Endothelial cell of umbilical vein (primary cell): Measurements from ENCODE around the gene IRF6. TPM values are rescaled to one million over a fixed set of nuclear protein-coding genes. Genes with fewer than 3 reads are reported as not detected.

Experiments used
- BruUV-seq: library from RNA; stranded (reverse); fragments of 400-500 nt; replicated peaks from 2 replicates; lab custom pipeline; 2021; lab: Mats Ljungman, UMichigan
- CTCF ChIA-PET: fragments of 300-600, 350-600 bp; sonication (Branson Sonifier 250); formaldehyde crosslinking; loops from one replicate; lab custom pipeline; 2021; ENCODE audit warnings: antibody characterized with exemption, inconsistent platforms; lab: Charles Lee
- POLR2A ChIA-PET: fragments of 300-600, 350-600 bp; sonication (Branson Sonifier 250); formaldehyde crosslinking; loops from one replicate; lab custom pipeline; 2021; ENCODE audit warnings: antibody characterized with exemption, inconsistent platforms; lab: Charles Lee
- DNase-seq: peaks from one replicate; pipeline ENCODE4 v3.0.0-alpha.2; 2011; ENCODE audit warnings: low read depth, low spot score
- FAIRE-seq: peaks from 2 replicates; lab custom pipeline; 2011; peaks lifted over from hg19 to GRCh38; lab: Jason Lieb, UNC
- H2AFZ ChIP-seq: 2 replicates; pipeline ENCODE4 v1.6.0; 2012; ENCODE audit warnings: low read depth, low read length, control low read depth, inconsistent platforms
- H3K27ac ChIP-seq: 2 replicates; pipeline ENCODE4 v1.5.1; 2011; ENCODE audit warnings: low read depth, mild to moderate bottlenecking, control low read depth, low read length, moderate library complexity; ENCODE audit not compliant: insufficient read depth
- H3K27me3 ChIP-seq, 2 experiments: 2 replicates each; pipeline versions ENCODE4 v1.6.0 to v1.6.1; 2011; ENCODE audit warnings: low read length in 2 of 2, mixed read lengths in 1 of 2; ENCODE audit not compliant: control insufficient read depth in 2 of 2, insufficient read depth in 2 of 2
- H3K36me3 ChIP-seq, 2 experiments: 2 replicates in 1 of 2; 3 replicates in 1 of 2; pipeline ENCODE4 v1.5.1; 2011; ENCODE audit warnings: low read length in 2 of 2, mild to moderate bottlenecking in 1 of 2, moderate library complexity in 1 of 2; ENCODE audit not compliant: control insufficient read depth in 2 of 2, insufficient read depth in 2 of 2; ENCODE audit errors: extremely low read depth in 1 of 2
- H3K4me1 ChIP-seq: 3 replicates; pipeline ENCODE4 v1.5.1; 2011; ENCODE audit warnings: mild to moderate bottlenecking, low read length; ENCODE audit not compliant: control insufficient read depth, insufficient read depth; ENCODE audit errors: extremely low read depth
- H3K4me2 ChIP-seq: 2 replicates; pipeline ENCODE4 v1.6.1; 2011; ENCODE audit warnings: low read length, control low read depth, mixed read lengths; ENCODE audit not compliant: insufficient read depth
- H3K4me3 ChIP-seq, 3 experiments: fragments of 200-600 bp in 1 of 3; sonication (generic), shearing (Covaris generic) in 1 of 3; replicated peaks in 1 of 3; 2 replicates each; pipeline ENCODE4 v1.5.1; 2011 to 2016; ENCODE audit warnings: control low read depth in 3 of 3, low read length in 3 of 3, mild to moderate bottlenecking in 2 of 3, inconsistent platforms in 1 of 3, low read depth in 1 of 3, moderate library complexity in 1 of 3; ENCODE audit not compliant: insufficient read depth in 1 of 3
- H3K79me2 ChIP-seq: 2 replicates; pipeline ENCODE4 v1.6.0; 2012; ENCODE audit warnings: low read length, inconsistent platforms; ENCODE audit not compliant: control insufficient read depth, insufficient read depth
- H3K9ac ChIP-seq: replicated peaks from 2 replicates; pipeline ENCODE3; 2011; ENCODE audit warnings: low read length, control low read depth; ENCODE audit not compliant: insufficient read depth; ENCODE audit errors: extremely low read depth
- H3K9me1 ChIP-seq: replicated peaks from 3 replicates; pipeline ENCODE4 v1.6.0; 2011; ENCODE audit warnings: mild to moderate bottlenecking, low read length; ENCODE audit not compliant: control insufficient read depth, insufficient read depth; ENCODE audit errors: extremely low read depth
- H3K9me3 ChIP-seq: replicated peaks from 2 replicates; pipeline ENCODE4 v1.5.1; 2012; ENCODE audit warnings: low read length, inconsistent platforms; ENCODE audit not compliant: control insufficient read depth, insufficient read depth
- H4K20me1 ChIP-seq: replicated peaks from 2 replicates; pipeline ENCODE3; 2011; ENCODE audit warnings: mild to moderate bottlenecking, low read length; ENCODE audit not compliant: control insufficient read depth, insufficient read depth; ENCODE audit errors: extremely low read depth
- CTCF ChIP-seq, 2 donors: IDR thresholded peaks; 1 replicate in 1 of 2; 2 replicates in 1 of 2; pipeline ENCODE4 v1.5.1; 2011; ENCODE audit warnings: low read length in 2 of 2, mild to moderate bottlenecking in 2 of 2, moderate library complexity in 2 of 2, control low read depth in 1 of 2, inconsistent platforms in 1 of 2, low read depth in 1 of 2; ENCODE audit not compliant: insufficient read depth in 1 of 2; ENCODE audit errors: extremely low read depth in 1 of 2
- EZH2 ChIP-seq: IDR thresholded peaks from 2 replicates; pipeline ENCODE4 v1.6.1; 2012; ENCODE audit warnings: borderline replicate concordance, low read depth, mild to moderate bottlenecking, moderate library complexity, low read length, inconsistent platforms; ENCODE audit not compliant: severe bottlenecking
- FOS ChIP-seq: IDR thresholded peaks from 2 replicates; pipeline ENCODE4 v1.6.1; 2011; ENCODE audit warnings: mild to moderate bottlenecking, low read length, moderate library complexity, borderline replicate concordance; ENCODE audit not compliant: insufficient read depth
- GATA2 ChIP-seq: IDR thresholded peaks from 2 replicates; pipeline ENCODE4 v1.7.0; 2011; ENCODE audit warnings: low read depth, mild to moderate bottlenecking, moderate library complexity, mixed read lengths, low read length; ENCODE audit not compliant: insufficient read length, insufficient read depth
- JUN ChIP-seq: IDR thresholded peaks from 2 replicates; pipeline ENCODE4 v1.6.1; 2011; ENCODE audit warnings: borderline replicate concordance, low read depth; ENCODE audit not compliant: insufficient read length, insufficient read depth
- MAX ChIP-seq: IDR thresholded peaks from 2 replicates; pipeline ENCODE4 v1.6.1; 2011; ENCODE audit not compliant: insufficient read depth, insufficient read length
- MYC ChIP-seq: IDR thresholded peaks from one replicate; pipeline ENCODE4 v1.6.1; 2011; ENCODE audit warnings: mild to moderate bottlenecking, low read depth, low read length
- POLR2A ChIP-seq: IDR thresholded peaks from 2 replicates; pipeline ENCODE4 v1.6.1; 2012; ENCODE audit warnings: low read depth, mild to moderate bottlenecking, control low read depth, low read length
- POLR2AphosphoS5 ChIP-seq: IDR thresholded peaks from 2 replicates; pipeline ENCODE4 v1.6.1; 2012; ENCODE audit warnings: low read depth, mild to moderate bottlenecking, control low read depth, low read length, moderate library complexity; ENCODE audit not compliant: insufficient read depth
- dilution Hi-C: fragments of 300-500 bp; cut with MboI; formaldehyde crosslinking; loops from one replicate; pipeline ENCODE4 v1.15.0; 2019; ENCODE audit warnings: low sequenced_read_pairs; ENCODE audit not compliant: extremely low pct_ligation_motif_present
- intact Hi-C: fragments of 100-400 bp; cut with micrococcal nuclease; formaldehyde crosslinking; loops from one replicate; pipeline ENCODE4 v1.10.0; 2022
- polyA plus RNA-seq, 4 experiments: library from polyadenylated mRNA; depleted of rRNA in 3 of 4; stranded (reverse) in 3 of 4; unstranded in 1 of 4; fragments of >200 nt; gene quantifications; 2 replicates each; pipeline versions ENCODE4 v1.2.1 to v1.2.3, GENCODE V29; 2011 to 2012; ENCODE audit warnings: missing spikeins in 1 of 4
- total RNA-seq: library from RNA; stranded (reverse); gene quantifications from 2 replicates; pipeline ENCODE4 v1.2.3, GENCODE V29; 2021

The IRF6 gene
- total and polyA plus RNA-seq, 2 donors (not counting 3 experiments of a cell fraction or from before 2014, with no cell fraction given): 42.0 to 55.8 TPM

DNA sequence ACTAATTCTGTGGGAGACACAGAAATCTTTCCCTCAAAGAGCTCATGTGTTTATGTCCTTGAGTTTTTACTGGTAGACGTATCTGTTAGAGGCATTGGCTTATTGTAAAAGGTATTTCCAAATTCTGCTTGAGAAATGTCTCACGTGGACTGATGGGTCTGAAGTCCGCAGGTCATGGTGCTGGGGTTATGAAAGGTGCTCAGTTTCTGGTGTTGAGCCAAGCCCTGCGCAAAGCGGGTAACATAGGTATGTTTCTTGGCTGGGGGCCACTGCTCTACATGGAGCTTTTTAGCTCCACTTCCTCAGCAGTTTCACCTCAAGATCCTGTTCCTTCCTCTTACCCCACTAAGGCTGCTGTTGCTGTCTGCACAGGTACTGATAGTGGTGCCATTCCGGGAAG is 32.6 kb upstream of the IRF6 start:
- DNase-seq (peak; percentile 17), FAIRE-seq (no peak)
- TF ChIP-seq CTCF (IDR thresholded peaks at IDR 0.05; ENCODE audit: extremely low read depth in 1 of 2, insufficient read depth in 1 of 2, low read depth in 1 of 2, low read length in 2 of 2) (no peak), MYC (no peak), POLR2AphosphoS5 (no peak), EZH2 (no peak), POLR2A (no peak), GATA2 (no peak), JUN (no peak), MAX (no peak), FOS (no peak)
- H3K4me1 ChIP-seq: peaks cover 59% of the 10 kb centered on the region
- H3K27me3 ChIP-seq: no peaks in the 10 kb centered on the region
- no peaks in the 10 kb centered on the region for H3K9me3 ChIP-seq
- H3K27ac ChIP-seq: peak overlapping the region; percentile 80
- dilution Hi-C loops (loop anchor here (25.0 kb wide), 1 partner anchor 524 kb away; no protein-coding TSS in a partner anchor), intact Hi-C loops (no loop called here)
- POLR2A ChIA-PET: interaction anchor here (2.9 kb wide), 1 partner anchor 15 kb away, joined by 27 read pairs; no protein-coding TSS in a partner anchor
- H3K9ac ChIP-seq: peak overlapping the region; percentile 67
- H4K20me1 ChIP-seq: no peaks in the 10 kb centered on the region
- H3K4me2 ChIP-seq: no peak overlapping the region
- CTCF ChIA-PET: interaction anchor here (0.6 to 2.9 kb wide), 6 partner anchors 8 to 522 kb away, joined by 3 to 59 read pairs (median 5); partner anchors contain the start of genes C1orf74 and UTP25
- peaks cover 14 to 40% of the 10 kb centered on the region in 2 experiments for H3K36me3 ChIP-seq
- no peaks in the 10 kb centered on the region for H3K9me1 ChIP-seq
- H3K4me3 ChIP-seq: no peak overlapping the region
- H2AFZ ChIP-seq: no peak overlapping the region
- peaks cover 8% of the 10 kb centered on the region for H3K79me2 ChIP-seq
- no TSS peak for BruUV-seq
